ENCODE measurements around the gene RAB33B. TPM values are rescaled to one million over a fixed set of nuclear protein-coding genes. Genes with fewer than 3 reads are reported as not detected.

The RAB33B gene
- total RNA-seq, 1 experiment from 2014 or later: 5.7 TPM

DNA sequence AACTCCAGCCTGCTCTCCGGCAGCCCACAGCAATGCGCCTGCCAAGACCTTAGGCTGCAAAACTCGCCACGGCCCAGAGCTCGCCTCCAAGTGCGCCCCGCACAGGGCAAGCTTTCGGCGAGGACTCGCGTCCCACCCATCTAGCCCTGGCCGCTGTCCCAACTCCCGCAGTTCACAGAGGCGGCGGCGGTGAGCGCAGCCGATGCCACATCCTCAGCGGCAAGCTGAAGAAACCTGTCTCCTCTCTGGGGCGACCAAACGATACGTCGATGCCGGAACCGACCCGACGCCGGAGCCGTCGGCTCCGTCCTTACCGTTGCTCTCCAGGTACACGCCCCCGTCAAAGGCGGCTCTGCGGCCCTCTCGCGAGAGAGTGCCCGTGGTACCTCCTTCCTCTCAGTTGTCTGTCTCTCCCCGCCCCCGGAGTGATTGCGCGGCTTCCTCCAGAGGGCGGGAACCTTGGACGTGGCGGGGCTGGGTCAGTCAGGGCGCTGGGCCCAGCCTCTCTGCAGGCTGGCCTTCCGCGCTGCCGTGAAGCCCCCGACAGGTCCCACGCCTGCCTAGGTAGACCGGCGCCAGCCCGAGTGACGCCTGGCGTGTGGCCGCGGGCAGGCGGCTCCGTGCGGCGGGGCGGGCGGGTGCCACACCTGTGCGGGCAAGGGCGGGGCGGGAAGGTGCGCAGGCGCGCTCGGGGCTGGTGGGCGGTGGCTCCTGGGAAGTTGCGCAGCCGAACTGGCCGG is 380 bp upstream of the RAB33B start (continued):
- TF ChIP-seq, protein P1, sequence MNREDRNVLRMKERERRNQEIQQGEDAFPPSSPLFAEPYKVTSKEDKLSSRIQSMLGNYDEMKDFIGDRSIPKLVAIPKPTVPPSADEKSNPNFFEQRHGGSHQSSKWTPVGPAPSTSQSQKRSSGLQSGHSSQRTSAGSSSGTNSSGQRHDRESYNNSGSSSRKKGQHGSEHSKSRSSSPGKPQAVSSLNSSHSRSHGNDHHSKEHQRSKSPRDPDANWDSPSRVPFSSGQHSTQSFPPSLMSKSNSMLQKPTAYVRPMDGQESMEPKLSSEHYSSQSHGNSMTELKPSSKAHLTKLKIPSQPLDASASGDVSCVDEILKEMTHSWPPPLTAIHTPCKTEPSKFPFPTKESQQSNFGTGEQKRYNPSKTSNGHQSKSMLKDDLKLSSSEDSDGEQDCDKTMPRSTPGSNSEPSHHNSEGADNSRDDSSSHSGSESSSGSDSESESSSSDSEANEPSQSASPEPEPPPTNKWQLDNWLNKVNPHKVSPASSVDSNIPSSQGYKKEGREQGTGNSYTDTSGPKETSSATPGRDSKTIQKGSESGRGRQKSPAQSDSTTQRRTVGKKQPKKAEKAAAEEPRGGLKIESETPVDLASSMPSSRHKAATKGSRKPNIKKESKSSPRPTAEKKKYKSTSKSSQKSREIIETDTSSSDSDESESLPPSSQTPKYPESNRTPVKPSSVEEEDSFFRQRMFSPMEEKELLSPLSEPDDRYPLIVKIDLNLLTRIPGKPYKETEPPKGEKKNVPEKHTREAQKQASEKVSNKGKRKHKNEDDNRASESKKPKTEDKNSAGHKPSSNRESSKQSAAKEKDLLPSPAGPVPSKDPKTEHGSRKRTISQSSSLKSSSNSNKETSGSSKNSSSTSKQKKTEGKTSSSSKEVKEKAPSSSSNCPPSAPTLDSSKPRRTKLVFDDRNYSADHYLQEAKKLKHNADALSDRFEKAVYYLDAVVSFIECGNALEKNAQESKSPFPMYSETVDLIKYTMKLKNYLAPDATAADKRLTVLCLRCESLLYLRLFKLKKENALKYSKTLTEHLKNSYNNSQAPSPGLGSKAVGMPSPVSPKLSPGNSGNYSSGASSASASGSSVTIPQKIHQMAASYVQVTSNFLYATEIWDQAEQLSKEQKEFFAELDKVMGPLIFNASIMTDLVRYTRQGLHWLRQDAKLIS (CRISPR knock-in tag; IDR thresholded peaks at IDR 0.05; ENCODE audit: borderline replicate concordance): no peak
- TF ChIP-seq ZNF263 (CRISPR knock-in tag; IDR thresholded peaks at IDR 0.05; ENCODE audit: low read depth) (no peak), ZBTB21 (CRISPR knock-in tag; IDR thresholded peaks at IDR 0.05; ENCODE audit: borderline replicate concordance) (no peak), IRF2 (CRISPR knock-in tag; IDR thresholded peaks at IDR 0.05; ENCODE audit: borderline replicate concordance, low read depth) (no peak), OVOL2 (CRISPR knock-in tag; IDR thresholded peaks at IDR 0.05; ENCODE audit: borderline replicate concordance) (no peak), HMGA2 (CRISPR knock-in tag; IDR thresholded peaks at IDR 0.05) (no peak), NR1H2 (CRISPR knock-in tag; IDR thresholded peaks at IDR 0.05) (no peak)
- TF ChIP-seq, protein P2, sequence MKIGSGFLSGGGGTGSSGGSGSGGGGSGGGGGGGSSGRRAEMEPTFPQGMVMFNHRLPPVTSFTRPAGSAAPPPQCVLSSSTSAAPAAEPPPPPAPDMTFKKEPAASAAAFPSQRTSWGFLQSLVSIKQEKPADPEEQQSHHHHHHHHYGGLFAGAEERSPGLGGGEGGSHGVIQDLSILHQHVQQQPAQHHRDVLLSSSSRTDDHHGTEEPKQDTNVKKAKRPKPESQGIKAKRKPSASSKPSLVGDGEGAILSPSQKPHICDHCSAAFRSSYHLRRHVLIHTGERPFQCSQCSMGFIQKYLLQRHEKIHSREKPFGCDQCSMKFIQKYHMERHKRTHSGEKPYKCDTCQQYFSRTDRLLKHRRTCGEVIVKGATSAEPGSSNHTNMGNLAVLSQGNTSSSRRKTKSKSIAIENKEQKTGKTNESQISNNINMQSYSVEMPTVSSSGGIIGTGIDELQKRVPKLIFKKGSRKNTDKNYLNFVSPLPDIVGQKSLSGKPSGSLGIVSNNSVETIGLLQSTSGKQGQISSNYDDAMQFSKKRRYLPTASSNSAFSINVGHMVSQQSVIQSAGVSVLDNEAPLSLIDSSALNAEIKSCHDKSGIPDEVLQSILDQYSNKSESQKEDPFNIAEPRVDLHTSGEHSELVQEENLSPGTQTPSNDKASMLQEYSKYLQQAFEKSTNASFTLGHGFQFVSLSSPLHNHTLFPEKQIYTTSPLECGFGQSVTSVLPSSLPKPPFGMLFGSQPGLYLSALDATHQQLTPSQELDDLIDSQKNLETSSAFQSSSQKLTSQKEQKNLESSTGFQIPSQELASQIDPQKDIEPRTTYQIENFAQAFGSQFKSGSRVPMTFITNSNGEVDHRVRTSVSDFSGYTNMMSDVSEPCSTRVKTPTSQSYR (CRISPR knock-in tag; IDR thresholded peaks at IDR 0.05): peak; percentile 47; the same call in 1 of the 2 replicates
- TF ChIP-seq, protein P3, sequence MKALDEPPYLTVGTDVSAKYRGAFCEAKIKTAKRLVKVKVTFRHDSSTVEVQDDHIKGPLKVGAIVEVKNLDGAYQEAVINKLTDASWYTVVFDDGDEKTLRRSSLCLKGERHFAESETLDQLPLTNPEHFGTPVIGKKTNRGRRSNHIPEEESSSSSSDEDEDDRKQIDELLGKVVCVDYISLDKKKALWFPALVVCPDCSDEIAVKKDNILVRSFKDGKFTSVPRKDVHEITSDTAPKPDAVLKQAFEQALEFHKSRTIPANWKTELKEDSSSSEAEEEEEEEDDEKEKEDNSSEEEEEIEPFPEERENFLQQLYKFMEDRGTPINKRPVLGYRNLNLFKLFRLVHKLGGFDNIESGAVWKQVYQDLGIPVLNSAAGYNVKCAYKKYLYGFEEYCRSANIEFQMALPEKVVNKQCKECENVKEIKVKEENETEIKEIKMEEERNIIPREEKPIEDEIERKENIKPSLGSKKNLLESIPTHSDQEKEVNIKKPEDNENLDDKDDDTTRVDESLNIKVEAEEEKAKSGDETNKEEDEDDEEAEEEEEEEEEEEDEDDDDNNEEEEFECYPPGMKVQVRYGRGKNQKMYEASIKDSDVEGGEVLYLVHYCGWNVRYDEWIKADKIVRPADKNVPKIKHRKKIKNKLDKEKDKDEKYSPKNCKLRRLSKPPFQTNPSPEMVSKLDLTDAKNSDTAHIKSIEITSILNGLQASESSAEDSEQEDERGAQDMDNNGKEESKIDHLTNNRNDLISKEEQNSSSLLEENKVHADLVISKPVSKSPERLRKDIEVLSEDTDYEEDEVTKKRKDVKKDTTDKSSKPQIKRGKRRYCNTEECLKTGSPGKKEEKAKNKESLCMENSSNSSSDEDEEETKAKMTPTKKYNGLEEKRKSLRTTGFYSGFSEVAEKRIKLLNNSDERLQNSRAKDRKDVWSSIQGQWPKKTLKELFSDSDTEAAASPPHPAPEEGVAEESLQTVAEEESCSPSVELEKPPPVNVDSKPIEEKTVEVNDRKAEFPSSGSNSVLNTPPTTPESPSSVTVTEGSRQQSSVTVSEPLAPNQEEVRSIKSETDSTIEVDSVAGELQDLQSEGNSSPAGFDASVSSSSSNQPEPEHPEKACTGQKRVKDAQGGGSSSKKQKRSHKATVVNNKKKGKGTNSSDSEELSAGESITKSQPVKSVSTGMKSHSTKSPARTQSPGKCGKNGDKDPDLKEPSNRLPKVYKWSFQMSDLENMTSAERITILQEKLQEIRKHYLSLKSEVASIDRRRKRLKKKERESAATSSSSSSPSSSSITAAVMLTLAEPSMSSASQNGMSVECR (CRISPR knock-in tag; IDR thresholded peaks at IDR 0.05; ENCODE audit: borderline replicate concordance): no peak
- TF ChIP-seq, protein P4, sequence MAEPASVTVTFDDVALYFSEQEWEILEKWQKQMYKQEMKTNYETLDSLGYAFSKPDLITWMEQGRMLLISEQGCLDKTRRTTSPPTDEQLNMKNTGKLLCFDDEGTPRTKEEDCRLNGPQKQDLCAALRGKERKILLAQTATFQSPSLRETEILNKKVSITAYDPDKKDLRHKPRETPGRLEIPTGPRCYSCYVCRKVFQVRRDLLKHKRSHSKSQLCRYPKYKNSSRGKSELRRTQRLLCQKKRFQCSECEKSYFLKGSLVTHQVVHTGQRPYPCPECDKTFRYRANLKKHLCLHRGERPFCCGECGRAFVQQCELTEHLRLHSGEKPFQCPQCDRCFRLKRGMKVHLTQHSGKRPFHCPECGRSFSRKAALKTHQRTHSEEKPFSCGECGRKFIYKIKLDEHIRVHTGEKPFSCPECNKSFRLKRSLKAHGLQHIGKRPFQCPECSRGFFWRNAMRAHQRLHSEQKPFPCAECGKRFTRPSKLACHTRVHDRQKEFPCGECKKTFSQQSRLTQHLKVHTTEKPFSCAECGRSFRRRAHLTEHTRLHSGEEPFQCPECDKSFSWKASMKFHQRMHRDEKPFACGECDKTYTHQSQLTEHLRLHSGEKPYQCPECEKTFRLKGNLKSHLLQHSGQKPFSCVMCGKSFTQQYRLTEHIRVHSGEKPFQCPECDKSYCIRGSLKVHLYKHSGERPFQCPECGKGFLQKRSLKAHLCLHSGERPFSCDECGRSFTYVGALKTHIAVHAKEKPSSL (CRISPR knock-in tag; conservative IDR thresholded peaks at IDR 0.05): no peak
- TF ChIP-seq, protein P5, sequence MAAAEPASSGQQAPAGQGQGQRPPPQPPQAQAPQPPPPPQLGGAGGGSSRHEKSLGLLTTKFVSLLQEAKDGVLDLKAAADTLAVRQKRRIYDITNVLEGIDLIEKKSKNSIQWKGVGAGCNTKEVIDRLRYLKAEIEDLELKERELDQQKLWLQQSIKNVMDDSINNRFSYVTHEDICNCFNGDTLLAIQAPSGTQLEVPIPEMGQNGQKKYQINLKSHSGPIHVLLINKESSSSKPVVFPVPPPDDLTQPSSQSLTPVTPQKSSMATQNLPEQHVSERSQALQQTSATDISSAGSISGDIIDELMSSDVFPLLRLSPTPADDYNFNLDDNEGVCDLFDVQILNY (CRISPR knock-in tag; IDR thresholded peaks at IDR 0.05): peak; percentile 95
- TF ChIP-seq, protein P6, sequence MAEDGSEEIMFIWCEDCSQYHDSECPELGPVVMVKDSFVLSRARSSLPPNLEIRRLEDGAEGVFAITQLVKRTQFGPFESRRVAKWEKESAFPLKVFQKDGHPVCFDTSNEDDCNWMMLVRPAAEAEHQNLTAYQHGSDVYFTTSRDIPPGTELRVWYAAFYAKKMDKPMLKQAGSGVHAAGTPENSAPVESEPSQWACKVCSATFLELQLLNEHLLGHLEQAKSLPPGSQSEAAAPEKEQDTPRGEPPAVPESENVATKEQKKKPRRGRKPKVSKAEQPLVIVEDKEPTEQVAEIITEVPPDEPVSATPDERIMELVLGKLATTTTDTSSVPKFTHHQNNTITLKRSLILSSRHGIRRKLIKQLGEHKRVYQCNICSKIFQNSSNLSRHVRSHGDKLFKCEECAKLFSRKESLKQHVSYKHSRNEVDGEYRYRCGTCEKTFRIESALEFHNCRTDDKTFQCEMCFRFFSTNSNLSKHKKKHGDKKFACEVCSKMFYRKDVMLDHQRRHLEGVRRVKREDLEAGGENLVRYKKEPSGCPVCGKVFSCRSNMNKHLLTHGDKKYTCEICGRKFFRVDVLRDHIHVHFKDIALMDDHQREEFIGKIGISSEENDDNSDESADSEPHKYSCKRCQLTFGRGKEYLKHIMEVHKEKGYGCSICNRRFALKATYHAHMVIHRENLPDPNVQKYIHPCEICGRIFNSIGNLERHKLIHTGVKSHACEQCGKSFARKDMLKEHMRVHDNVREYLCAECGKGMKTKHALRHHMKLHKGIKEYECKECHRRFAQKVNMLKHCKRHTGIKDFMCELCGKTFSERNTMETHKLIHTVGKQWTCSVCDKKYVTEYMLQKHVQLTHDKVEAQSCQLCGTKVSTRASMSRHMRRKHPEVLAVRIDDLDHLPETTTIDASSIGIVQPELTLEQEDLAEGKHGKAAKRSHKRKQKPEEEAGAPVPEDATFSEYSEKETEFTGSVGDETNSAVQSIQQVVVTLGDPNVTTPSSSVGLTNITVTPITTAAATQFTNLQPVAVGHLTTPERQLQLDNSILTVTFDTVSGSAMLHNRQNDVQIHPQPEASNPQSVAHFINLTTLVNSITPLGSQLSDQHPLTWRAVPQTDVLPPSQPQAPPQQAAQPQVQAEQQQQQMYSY (CRISPR knock-in tag; IDR thresholded peaks at IDR 0.05): no peak
- TF ChIP-seq, protein P7, sequence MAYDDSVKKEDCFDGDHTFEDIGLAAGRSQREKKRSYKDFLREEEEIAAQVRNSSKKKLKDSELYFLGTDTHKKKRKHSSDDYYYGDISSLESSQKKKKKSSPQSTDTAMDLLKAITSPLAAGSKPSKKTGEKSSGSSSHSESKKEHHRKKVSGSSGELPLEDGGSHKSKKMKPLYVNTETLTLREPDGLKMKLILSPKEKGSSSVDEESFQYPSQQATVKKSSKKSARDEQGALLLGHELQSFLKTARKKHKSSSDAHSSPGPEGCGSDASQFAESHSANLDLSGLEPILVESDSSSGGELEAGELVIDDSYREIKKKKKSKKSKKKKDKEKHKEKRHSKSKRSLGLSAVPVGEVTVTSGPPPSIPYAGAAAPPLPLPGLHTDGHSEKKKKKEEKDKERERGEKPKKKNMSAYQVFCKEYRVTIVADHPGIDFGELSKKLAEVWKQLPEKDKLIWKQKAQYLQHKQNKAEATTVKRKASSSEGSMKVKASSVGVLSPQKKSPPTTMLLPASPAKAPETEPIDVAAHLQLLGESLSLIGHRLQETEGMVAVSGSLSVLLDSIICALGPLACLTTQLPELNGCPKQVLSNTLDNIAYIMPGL (CRISPR knock-in tag; IDR thresholded peaks at IDR 0.05): peak; percentile 88
- TF ChIP-seq, protein P8, sequence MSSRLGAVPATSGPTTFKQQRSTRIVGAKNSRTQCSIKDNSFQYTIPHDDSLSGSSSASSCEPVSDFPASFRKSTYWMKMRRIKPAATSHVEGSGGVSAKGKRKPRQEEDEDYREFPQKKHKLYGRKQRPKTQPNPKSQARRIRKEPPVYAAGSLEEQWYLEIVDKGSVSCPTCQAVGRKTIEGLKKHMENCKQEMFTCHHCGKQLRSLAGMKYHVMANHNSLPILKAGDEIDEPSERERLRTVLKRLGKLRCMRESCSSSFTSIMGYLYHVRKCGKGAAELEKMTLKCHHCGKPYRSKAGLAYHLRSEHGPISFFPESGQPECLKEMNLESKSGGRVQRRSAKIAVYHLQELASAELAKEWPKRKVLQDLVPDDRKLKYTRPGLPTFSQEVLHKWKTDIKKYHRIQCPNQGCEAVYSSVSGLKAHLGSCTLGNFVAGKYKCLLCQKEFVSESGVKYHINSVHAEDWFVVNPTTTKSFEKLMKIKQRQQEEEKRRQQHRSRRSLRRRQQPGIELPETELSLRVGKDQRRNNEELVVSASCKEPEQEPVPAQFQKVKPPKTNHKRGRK (CRISPR knock-in tag; IDR thresholded peaks at IDR 0.05; ENCODE audit: borderline replicate concordance): no peak
